AG09309 (cell line): ENCODE data around the gene DHX38.
"Not testable (repeated sequence)": the region's sequence is repeated elsewhere in the genome, so short reads cannot be mapped to it uniquely, and the experiment has no call there.

Source experiments
- DNase-seq: peaks from one replicate; pipeline ENCODE4 v3.0.0-alpha.2; 2010; ENCODE audit warnings: low read depth
- H3K4me3 ChIP-seq: 2 replicates; pipeline ENCODE4 v1.5.1; 2011; ENCODE audit warnings: mild to moderate bottlenecking, low read depth, low read length, moderate library complexity; ENCODE audit not compliant: control insufficient read depth
- TF ChIP-seq, protein P1 (sequence below): IDR thresholded peaks from 2 replicates; pipeline ENCODE4 v1.5.1; 2011; ENCODE audit warnings: mild to moderate bottlenecking, low read depth, low read length, inconsistent platforms; ENCODE audit not compliant: insufficient read depth, control insufficient read depth; ENCODE audit errors: missing control alignments

Gene DHX38

DNA sequence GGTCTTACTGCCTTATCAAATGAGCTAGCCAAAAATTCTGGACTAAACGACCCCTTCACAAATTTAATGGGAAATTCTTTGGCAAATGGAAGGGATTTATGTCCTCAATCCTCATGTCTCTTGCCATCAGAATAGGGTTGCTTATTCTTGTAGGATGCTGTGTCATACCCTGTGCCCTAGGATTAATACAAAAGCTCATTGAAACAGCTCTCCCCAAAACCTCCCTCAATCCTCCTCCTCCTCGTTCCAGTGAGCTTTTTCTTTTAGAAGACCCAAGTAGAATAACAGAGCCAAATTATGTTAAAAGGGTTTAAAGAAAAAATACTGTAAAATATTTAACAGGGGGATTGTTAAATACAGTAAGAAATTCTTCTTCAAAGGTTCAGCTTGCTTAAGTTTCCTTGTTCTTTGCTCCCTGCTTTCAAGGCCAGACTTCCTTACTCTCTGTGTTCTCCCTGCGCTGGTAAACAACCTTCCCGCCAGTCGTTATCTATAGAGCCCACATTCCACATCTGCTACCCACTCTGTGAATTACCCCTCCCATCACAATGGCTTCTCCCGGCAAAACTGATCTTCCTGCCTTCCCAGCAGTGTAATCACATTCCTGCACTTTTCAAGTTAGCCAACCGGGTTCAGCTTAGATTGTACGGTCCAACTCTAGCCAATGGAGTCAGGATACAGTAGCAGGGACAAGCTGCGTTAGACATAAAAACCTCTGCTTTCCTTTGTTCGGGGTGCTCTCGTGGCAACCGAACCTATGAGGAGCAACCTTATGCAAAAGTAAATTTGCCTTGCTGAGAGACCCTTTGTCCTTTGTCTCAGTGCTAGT is 20.9 kb upstream of the DHX38 start:
- DNase-seq: no peak
- TF ChIP-seq, protein P1, sequence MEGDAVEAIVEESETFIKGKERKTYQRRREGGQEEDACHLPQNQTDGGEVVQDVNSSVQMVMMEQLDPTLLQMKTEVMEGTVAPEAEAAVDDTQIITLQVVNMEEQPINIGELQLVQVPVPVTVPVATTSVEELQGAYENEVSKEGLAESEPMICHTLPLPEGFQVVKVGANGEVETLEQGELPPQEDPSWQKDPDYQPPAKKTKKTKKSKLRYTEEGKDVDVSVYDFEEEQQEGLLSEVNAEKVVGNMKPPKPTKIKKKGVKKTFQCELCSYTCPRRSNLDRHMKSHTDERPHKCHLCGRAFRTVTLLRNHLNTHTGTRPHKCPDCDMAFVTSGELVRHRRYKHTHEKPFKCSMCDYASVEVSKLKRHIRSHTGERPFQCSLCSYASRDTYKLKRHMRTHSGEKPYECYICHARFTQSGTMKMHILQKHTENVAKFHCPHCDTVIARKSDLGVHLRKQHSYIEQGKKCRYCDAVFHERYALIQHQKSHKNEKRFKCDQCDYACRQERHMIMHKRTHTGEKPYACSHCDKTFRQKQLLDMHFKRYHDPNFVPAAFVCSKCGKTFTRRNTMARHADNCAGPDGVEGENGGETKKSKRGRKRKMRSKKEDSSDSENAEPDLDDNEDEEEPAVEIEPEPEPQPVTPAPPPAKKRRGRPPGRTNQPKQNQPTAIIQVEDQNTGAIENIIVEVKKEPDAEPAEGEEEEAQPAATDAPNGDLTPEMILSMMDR: no peak
- no peak overlapping the region for H3K4me3 ChIP-seq

DNA sequence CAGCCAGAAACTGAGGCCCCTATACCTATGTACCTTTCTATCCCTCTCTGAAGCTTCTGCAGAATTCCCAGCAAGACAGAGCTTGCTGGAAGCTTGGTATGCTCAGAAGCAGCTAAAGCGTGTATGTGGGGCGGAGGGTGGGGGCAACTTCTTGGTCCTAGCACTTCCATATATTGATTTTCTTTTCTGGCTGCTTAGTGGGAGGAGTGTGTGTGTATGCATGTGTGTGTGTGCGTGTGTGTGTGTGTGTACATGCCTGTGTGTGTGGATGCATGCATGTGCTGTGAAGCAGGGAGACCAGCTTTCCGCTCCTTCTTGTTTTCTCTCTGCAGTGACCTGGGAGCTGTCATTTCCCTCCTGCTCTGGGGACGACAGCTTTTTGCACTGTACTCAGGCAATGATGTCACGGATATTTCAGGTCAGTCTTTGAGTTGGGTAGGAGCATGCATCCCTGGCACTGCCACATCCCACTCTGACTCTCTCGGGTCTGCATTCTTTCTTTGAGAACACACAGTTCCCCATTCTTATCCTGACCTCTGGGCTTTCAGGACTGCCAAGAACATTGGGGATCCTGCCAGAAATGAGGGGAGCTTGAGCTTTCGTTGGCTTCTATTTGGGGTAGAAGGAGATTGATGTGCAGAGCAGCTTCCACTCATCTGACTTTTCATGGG is 20.0 kb upstream of the DHX38 start:
- TF ChIP-seq, protein P1: no peak
- no peak overlapping the region for H3K4me3 ChIP-seq
- DNase-seq: no peak

DNA sequence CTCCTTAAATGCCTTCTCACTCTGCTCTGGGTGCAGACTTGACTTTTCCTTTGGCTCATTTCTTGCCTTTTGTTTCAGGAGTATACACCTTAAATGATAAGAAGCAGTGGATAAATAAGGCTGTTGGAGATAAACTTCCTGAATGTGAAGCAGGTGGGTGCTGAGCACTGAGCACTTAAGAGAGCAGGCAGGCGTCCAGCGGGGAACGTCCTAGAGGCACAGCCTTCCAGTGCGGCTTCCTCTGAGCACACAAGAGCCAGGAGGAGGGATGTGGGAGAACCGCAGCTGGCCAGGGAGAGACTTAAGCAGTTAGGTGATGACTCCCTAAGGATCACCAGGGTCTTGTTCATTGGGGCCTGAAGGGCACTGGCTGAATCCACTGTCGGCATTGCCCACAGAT is 18.6 kb upstream of the DHX38 start:
- DNase-seq: not testable (repeated sequence)

DNA sequence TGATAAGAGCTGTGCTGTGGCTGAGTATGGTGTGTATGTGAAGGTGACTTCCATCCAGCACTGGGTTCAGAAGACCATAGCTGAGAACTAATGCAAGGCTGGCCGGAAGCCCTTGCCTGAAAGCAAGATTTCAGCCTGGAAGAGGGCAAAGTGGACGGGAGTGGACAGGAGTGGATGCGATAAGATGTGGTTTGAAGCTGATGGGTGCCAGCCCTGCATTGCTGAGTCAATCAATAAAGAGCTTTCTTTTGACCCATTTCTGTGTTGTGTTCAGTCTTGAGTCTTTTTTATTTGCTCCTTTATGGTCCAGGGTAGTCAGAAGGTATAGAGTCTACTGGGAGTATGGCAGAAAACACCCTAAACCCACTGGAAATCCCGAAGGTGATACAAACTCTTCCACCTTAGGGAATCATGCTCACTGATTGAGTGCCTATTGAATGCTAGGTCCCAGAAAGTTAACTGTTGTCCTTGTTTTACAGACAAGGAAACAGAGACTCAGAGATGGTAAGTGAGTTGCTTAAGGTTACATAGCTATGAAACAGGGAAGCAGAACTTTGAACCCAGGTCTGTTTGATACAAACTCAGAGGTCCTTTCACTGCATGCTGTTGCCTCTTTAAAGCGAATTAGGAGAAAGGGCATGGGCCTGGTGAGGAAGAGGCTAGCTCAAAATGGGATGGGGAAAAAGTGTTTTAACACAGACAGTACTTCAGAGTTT is 16.5 kb upstream of the DHX38 start:
- DNase-seq, H3K4me3 ChIP-seq: not testable (repeated sequence)

More for the DNA sequence above, 18.6 kb upstream of the DHX38 start:
- not testable (repeated sequence) for H3K4me3 ChIP-seq

DNA sequence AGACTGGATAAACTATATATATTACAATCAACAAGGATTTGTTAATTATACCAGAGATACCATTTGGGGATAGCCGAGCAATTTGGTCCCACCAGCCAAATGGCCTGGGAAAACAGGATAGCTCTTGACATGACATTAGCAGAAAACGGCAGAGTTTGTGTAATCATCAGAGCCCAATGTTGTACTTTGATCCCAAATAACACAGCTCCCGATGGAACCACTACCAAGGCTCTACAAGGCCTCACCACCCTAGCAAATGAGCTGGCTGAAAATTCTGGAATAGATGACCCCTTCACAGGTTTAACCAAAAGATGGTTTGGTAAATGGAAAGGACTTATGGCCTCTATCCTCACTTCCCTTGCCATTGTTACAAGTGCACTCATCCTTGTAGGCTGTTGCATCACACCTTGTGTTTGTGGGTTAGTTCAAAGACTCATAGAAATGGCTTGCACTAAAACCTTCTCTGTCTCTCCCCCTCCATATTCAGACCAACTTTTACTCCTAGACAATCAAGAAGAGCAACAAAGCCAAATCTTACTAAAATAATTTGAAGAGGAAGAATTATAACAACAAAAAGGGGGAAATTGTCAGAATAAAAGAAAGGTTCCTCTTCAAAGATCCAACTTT is 9.8 kb upstream of the DHX38 start:
- TF ChIP-seq, protein P1: no peak
- H3K4me3 ChIP-seq: no peak overlapping the region
- no peak for DNase-seq

DNA sequence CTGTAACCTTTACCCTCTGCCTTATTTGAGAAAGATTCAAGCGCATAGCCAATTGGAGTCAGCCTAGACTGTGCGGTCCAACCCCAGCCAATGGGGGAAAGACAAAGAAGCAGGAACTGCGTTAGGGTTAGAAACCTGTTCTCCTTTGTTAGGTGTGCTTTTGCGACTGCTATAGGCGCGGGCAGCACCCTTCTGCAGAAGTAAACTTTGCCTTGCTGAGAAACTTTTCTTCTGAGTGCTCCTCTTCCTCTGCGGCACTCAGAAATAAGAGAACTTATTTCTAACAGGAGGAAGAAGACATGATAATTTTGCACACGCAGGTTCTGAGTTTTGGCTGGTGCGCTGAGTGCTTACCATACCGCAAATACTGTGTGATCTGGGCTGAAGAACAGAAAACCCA is 9.2 kb upstream of the DHX38 start:
- TF ChIP-seq, protein P1: no peak
- no peak for DNase-seq
- H3K4me3 ChIP-seq: no peak overlapping the region

DNA sequence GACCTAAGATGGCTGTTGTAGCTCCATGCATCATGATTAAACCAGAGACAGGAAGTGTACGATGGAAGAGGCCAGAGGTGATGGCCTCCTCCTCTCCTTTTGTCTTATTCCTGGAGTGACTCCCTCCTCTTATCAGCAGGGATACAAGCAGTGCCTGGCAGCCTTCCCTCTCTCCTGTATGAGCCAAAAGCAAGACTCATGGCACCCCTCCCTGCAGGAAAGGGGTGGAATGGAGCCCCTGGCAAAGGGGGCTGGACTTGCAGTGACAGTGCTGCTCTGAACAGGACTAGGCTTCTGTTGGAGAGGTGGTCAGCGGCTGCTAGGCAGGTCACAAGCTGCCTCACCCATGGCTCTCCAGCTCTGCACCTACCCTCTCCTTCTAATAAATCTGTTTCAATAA is 8.6 kb upstream of the DHX38 start:
- H3K4me3 ChIP-seq: no peak overlapping the region
- no peak for DNase-seq
- TF ChIP-seq, protein P1: no peak
